K562 (cell line): ENCODE results near the gene CPM. TPM values are rescaled to one million over a fixed set of nuclear protein-coding genes. Genes with fewer than 3 reads are reported as not detected.
A peak's percentile ranks its signal among the peaks of the same experiment; 100 is the strongest.

ENCODE experiments used
- ATAC-seq: fragments of 200-7000 bp; cut with Tn5 transposase; 3 replicates; pipeline ENCODE4 v1.9.1; 2020; ENCODE audit warnings: moderate library complexity
- BruUV-seq: library from RNA; stranded (reverse); fragments of 400-500 nt; replicated peaks from 2 replicates; lab custom pipeline; 2021; lab: Mats Ljungman, UMichigan
- CTCF ChIA-PET: fragments of 300-600 bp; formaldehyde crosslinking; extraction: SDS; loops from one replicate; lab custom pipeline; 2021; ENCODE audit warnings: low intra/inter-chr PET ratio; lab: Yijun Ruan, JAX
- POLR2A ChIA-PET: fragments of 300-600, 350-650 bp; sonication (Branson Sonifier 250); formaldehyde crosslinking; extraction: SDS; loops from one replicate; lab custom pipeline; 2021; ENCODE audit warnings: antibody characterized with exemption, inconsistent platforms; lab: Yijun Ruan, JAX
- DNase-seq, 4 experiments: peaks; one replicate each; pipeline versions ENCODE4 v3.0.0 to v3.0.0-alpha.2; 2011 to 2018; ENCODE audit warnings: low spot score in 3 of 4, mixed read lengths in 3 of 4; ENCODE audit errors: extremely low read depth in 1 of 4
- FAIRE-seq: peaks from 2 replicates; lab custom pipeline; 2011; peaks lifted over from hg19 to GRCh38; lab: Jason Lieb, UNC
- H2AFZ ChIP-seq: 2 replicates; pipeline ENCODE4 v1.6.0; 2011; ENCODE audit warnings: low read depth, low read length, control low read depth, inconsistent platforms
- H3K27ac ChIP-seq: fragments of 200-600 bp; 3 replicates; pipeline ENCODE4 v1.8.0; 2011; ENCODE audit warnings: low read depth, mild to moderate bottlenecking, control low read depth, inconsistent platforms, low read length, moderate library complexity, mixed read lengths; ENCODE audit errors: extremely low read depth
- H3K27me3 ChIP-seq, 2 experiments: fragments of 300-600 bp in 1 of 2; 2 replicates in 1 of 2; 3 replicates in 1 of 2; pipeline versions ENCODE4 v1.6.0 to v1.8.0; 2011; ENCODE audit warnings: inconsistent platforms in 2 of 2, low read length in 2 of 2, mild to moderate bottlenecking in 1 of 2, mixed read lengths in 1 of 2, moderate library complexity in 1 of 2; ENCODE audit not compliant: control insufficient read depth in 2 of 2, insufficient read depth in 2 of 2
- H3K36me3 ChIP-seq: fragments of 300-600 bp; 3 replicates; pipeline ENCODE4 v1.8.0; 2011; ENCODE audit warnings: mild to moderate bottlenecking, low read length, inconsistent platforms; ENCODE audit not compliant: control insufficient read depth, insufficient read depth
- H3K4me1 ChIP-seq, 2 experiments: fragments of 200-600 bp in 1 of 2; replicated peaks in 1 of 2; 2 replicates in 1 of 2; 3 replicates in 1 of 2; pipeline versions ENCODE4 v1.5.1 to v1.8.0; 2011; ENCODE audit warnings: inconsistent platforms in 2 of 2, low read length in 2 of 2, mild to moderate bottlenecking in 1 of 2, mixed read lengths in 1 of 2, moderate library complexity in 1 of 2; ENCODE audit not compliant: control insufficient read depth in 2 of 2, insufficient read depth in 2 of 2
- H3K4me2 ChIP-seq: 2 replicates; pipeline ENCODE4 v1.6.1; 2011; ENCODE audit warnings: low read length, control low read depth, inconsistent platforms, mixed read lengths; ENCODE audit not compliant: insufficient read depth
- H3K4me3 ChIP-seq: fragments of 200-600 bp; sonication (generic), shearing (Covaris generic); 2 replicates; pipeline ENCODE4 v1.5.1; 2016; ENCODE audit warnings: control low read depth, inconsistent platforms
- H3K79me2 ChIP-seq: fragments of 200-600 bp; 3 replicates; pipeline ENCODE4 v1.8.0; 2011; ENCODE audit warnings: low read length, inconsistent platforms; ENCODE audit not compliant: control insufficient read depth, insufficient read depth
- H3K9ac ChIP-seq, 2 experiments: 2 replicates each; pipeline versions ENCODE4 v1.6.0 to v1.6.1; 2011; ENCODE audit warnings: low read depth in 2 of 2, low read length in 2 of 2, control low read depth in 1 of 2, inconsistent platforms in 1 of 2, mild to moderate bottlenecking in 1 of 2, mixed read lengths in 1 of 2; ENCODE audit not compliant: insufficient read depth in 1 of 2
- H3K9me1 ChIP-seq: one replicate; pipeline ENCODE4 v1.6.0; 2011; ENCODE audit warnings: inconsistent platforms, mild to moderate bottlenecking, low read length, moderate library complexity; ENCODE audit not compliant: control insufficient read depth, insufficient read depth
- H3K9me3 ChIP-seq: replicated peaks from 2 replicates; pipeline ENCODE4 v1.5.1; 2011; ENCODE audit warnings: low read depth, low read length, inconsistent platforms; ENCODE audit not compliant: control insufficient read depth, insufficient read depth
- H4K20me1 ChIP-seq: replicated peaks from 2 replicates; pipeline ENCODE4 v1.6.1; 2011; ENCODE audit warnings: low read length, inconsistent platforms, mixed read lengths; ENCODE audit not compliant: control insufficient read depth, insufficient read depth
- CBX1 ChIP-seq: sonication (generic); IDR thresholded peaks from 2 replicates; pipeline ENCODE4 v1.6.1; 2016; ENCODE audit warnings: antibody characterized with exemption, low read depth, mild to moderate bottlenecking
- ELF4 ChIP-seq: fragments of 450-650 bp; formaldehyde crosslinking; IDR thresholded peaks from 2 replicates; pipeline ENCODE4 v1.4.0; 2022; ENCODE audit warnings: missing genetic modification characterization
- EP300 ChIP-seq: IDR thresholded peaks from 2 replicates; pipeline ENCODE4 v1.6.1; 2012; ENCODE audit warnings: low read length, improper control_type of control experiment
- HNRNPK ChIP-seq: fragments of 200-400 bp; formaldehyde crosslinking; IDR thresholded peaks from one replicate; pipeline ENCODE4 v1.6.1; 2018; ENCODE audit warnings: mild to moderate bottlenecking, low read depth, low read length; ENCODE audit not compliant: poor library complexity, severe bottlenecking
- NBN ChIP-seq: fragments of 450-650 bp; IDR thresholded peaks from 2 replicates; pipeline ENCODE4 v1.6.1; 2016; ENCODE audit warnings: low read depth, mild to moderate bottlenecking
- POLR2A ChIP-seq: fragments of 450-650 bp; conservative IDR thresholded peaks from 2 replicates; pipeline ENCODE4 v1.6.1; 2016
- PRPF4 ChIP-seq: fragments of 200-400 bp; formaldehyde crosslinking; IDR thresholded peaks from one replicate; pipeline ENCODE4 v1.6.1; 2017; ENCODE audit warnings: low read length, low read depth, mild to moderate bottlenecking; ENCODE audit not compliant: insufficient read depth, poor library complexity, severe bottlenecking
- RBFOX2 ChIP-seq: fragments of 200-400 bp; formaldehyde crosslinking; IDR thresholded peaks from 2 replicates; pipeline ENCODE4 v1.6.1; 2017; ENCODE audit warnings: low read depth, mild to moderate bottlenecking, low read length, moderate library complexity
- SMAD3 ChIP-seq: fragments of 450-650 bp; formaldehyde crosslinking; conservative IDR thresholded peaks from 2 replicates; pipeline ENCODE4 v1.4.0; 2020; ENCODE audit warnings: mild to moderate bottlenecking
- SMC3 ChIP-seq: conservative IDR thresholded peaks from 2 replicates; pipeline ENCODE4 v1.6.1; 2011; ENCODE audit warnings: low read depth, low read length, improper control_type of control experiment; ENCODE audit not compliant: insufficient read depth
- TAL1 ChIP-seq: fragments of 450-650 bp; IDR thresholded peaks from 2 replicates; pipeline ENCODE4 v1.6.1; 2016; ENCODE audit warnings: mild to moderate bottlenecking
- TCFL5 ChIP-seq: fragments of 250-450 bp; sonication (Bioruptor Pico); conservative IDR thresholded peaks from 2 replicates; pipeline ENCODE4 v1.6.1; 2021; ENCODE audit warnings: mild to moderate bottlenecking, moderate library complexity, matching md5 sums
- WGBS: fragments of 100-300 bp; shearing (Covaris generic); methylation state at CpG from one replicate; pipeline ENCODE4 v1.1.6; 2016; ENCODE audit warnings: low coverage, mixed read lengths; ENCODE audit not compliant: insufficient coverage; ENCODE audit errors: missing lambda C conversion rate; 5-methylcytosine and 5-hydroxymethylcytosine counted together
- in situ Hi-C: fragments of 300-500 bp; cut with MboI; formaldehyde crosslinking; loops from 4 replicates; pipeline ENCODE4 v1.15.0; 2018; ENCODE audit warnings: inconsistent platforms, mixed read lengths
- intact Hi-C: fragments of 100-400 bp; cut with micrococcal nuclease; formaldehyde crosslinking; loops from 2 replicates; pipeline ENCODE4 v1.14.2; 2022
- polyA plus RNA-seq, 8 experiments: library from polyadenylated mRNA; depleted of rRNA in 4 of 8; stranded (reverse) in 5 of 8; unstranded in 3 of 8; fragments of >200 nt; fragmentation: Nextera tagmentation in 2 of 8; fragmentation: Illumina TruSeq in 1 of 8; extraction: Ambion mirVana in 2 of 8; extraction: Trizol in 1 of 8; gene quantifications; 2 replicates each; pipeline versions ENCODE4 v1.2.1 to v1.2.3, GENCODE V29; 2011 to 2014; ENCODE audit warnings: inconsistent platforms in 1 of 8, missing spikeins in 1 of 8
- total RNA-seq, 7 experiments: library from RNA; depleted of rRNA in 6 of 7; stranded (reverse); fragments of >200 nt in 6 of 7; fragmentation: Illumina TruSeq in 2 of 7; extraction: Trizol in 2 of 7; gene quantifications; 2 replicates each; pipeline versions ENCODE4 v1.2.1 to v1.2.3, GENCODE V29; 2011 to 2021; ENCODE audit warnings: low replicate concordance in 1 of 7
- TF ChIP-seq, protein P1 (sequence below): IDR thresholded peaks from 3 replicates; pipeline ENCODE4 v1.6.1; 2011; ENCODE audit warnings: borderline replicate concordance, mild to moderate bottlenecking, moderate library complexity; ENCODE audit not compliant: insufficient read length; ENCODE audit errors: extremely low read depth

Gene CPM
- total and polyA plus RNA-seq, 9 of the 15 experiments (the other 6 are each of a cell fraction or from before 2014, with no cell fraction given), result 0.31 TPM; not detected in 8

DNA sequence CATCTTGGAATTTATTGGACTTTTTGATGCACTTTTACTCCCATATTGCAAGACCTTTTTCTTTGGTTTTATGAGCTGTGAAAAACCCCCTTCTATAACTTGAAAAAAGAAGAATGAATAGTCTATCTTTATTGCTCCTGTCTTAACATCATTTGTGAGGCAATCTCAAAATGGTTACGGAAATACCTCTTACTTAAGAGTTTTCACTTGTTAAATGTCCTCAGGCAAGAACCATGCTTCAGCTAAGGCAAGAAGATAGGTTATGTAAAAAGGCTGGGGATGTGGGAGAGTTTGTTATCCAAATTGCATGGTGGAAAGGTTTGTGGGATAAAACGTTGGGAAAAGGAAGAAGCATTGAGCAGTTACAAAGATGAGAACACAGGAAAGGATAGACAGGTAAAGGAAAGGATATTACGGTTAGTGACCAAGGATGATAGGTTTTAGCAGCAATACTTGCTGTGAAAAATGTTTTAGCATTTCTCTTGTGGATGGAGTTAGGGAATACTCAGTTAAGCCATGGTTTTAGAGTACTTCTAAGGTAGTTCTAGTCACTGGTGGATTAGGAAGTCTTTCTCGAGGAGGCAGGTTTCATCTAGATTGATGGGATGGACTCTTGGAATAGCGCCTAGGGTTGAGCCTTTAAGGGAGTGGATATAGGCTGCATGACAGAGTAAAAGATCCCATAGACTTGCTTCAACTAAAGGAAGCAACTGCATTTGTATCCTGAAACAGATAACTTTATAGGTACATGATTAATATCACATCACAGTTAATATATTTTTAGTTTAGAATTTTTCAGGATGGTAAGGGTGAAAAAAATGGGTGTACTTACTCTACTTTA is 94.7 kb downstream of the CPM start:
- no TSS peak for BruUV-seq
- intact Hi-C loops (no loop called here), in situ Hi-C loops (no loop called here)
- Histone ChIP-seq H2AFZ (no peak overlapping the region), H3K27me3 (no peaks in the 10 kb centered on the region), H3K9me3 (no peaks in the 10 kb centered on the region), H3K9ac (no peak overlapping the region), H3K4me3 (no peak overlapping the region), H3K9me1 (no peaks in the 10 kb centered on the region), H3K79me2 (0 out of 3 replicates have a peak, but pooled peaks cover 2% of the 10 kb centered on the region), H4K20me1 (0 out of 2 replicates have a peak, but pooled peaks cover 3% of the 10 kb centered on the region), H3K36me3 (peaks cover 95% of the 10 kb centered on the region), H3K4me2 (no peak overlapping the region), H3K4me1 (no peaks in the 10 kb centered on the region), H3K27ac (no peak overlapping the region)
- TF ChIP-seq POLR2A, result 0 out of 2 replicates have a peak, but pooled peaks have one; percentile 43
- TF ChIP-seq EP300, result no peak
- TF ChIP-seq CBX1, result no peak
- WGBS, result 88% methylated on average over 5 of the region's 5 CpGs
- ATAC-seq, result no peak
- CTCF ChIA-PET, result no interaction called here
- no peak for FAIRE-seq
- no peak for DNase-seq
- POLR2A ChIA-PET, result no interaction called here

DNA sequence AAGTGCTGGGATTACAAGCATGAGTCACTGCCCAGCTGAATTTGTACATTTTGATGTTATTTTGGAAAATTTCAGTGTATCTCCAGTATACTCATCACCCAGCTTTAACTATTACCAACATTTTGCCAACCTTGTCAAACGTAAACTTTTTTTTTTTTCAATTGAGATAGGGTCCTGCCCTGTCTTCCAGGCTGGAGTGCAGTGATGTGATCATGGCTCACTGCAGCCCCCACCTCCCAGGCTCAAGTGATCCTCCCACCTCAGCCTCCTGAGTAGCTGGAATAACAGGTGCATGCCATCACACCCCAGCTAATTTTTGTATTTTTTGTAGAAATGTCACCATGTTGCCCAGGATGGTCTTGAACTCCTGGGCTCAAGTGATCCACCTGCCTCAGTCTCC is 95.8 kb downstream of the CPM start:
- Histone ChIP-seq H3K27me3 (no peaks in the 10 kb centered on the region), H3K4me3 (no peak overlapping the region), H3K9me3 (no peaks in the 10 kb centered on the region), H3K4me2 (no peak overlapping the region), H4K20me1 (0 out of 2 replicates have a peak, but pooled peaks cover 3% of the 10 kb centered on the region), H3K79me2 (0 out of 3 replicates have a peak, but pooled peaks cover 2% of the 10 kb centered on the region), H3K9me1 (no peaks in the 10 kb centered on the region), H3K36me3 (peaks cover 92% of the 10 kb centered on the region), H3K4me1 (no peaks in the 10 kb centered on the region), H3K27ac (no peak overlapping the region), H3K9ac (no peak overlapping the region), H2AFZ (no peak overlapping the region)
- DNase-seq (no peak), ATAC-seq (no peak), FAIRE-seq (no peak)
- TF ChIP-seq PRPF4 (no peak), NBN (no peak), SMAD3 (CRISPR knock-in tag) (no peak), SMC3 (no peak), RBFOX2 (no peak), TCFL5 (CRISPR knock-in tag) (no peak), TAL1 (no peak), HNRNPK (no peak), ELF4 (CRISPR knock-in tag) (no peak)
- TF ChIP-seq, protein P1, sequence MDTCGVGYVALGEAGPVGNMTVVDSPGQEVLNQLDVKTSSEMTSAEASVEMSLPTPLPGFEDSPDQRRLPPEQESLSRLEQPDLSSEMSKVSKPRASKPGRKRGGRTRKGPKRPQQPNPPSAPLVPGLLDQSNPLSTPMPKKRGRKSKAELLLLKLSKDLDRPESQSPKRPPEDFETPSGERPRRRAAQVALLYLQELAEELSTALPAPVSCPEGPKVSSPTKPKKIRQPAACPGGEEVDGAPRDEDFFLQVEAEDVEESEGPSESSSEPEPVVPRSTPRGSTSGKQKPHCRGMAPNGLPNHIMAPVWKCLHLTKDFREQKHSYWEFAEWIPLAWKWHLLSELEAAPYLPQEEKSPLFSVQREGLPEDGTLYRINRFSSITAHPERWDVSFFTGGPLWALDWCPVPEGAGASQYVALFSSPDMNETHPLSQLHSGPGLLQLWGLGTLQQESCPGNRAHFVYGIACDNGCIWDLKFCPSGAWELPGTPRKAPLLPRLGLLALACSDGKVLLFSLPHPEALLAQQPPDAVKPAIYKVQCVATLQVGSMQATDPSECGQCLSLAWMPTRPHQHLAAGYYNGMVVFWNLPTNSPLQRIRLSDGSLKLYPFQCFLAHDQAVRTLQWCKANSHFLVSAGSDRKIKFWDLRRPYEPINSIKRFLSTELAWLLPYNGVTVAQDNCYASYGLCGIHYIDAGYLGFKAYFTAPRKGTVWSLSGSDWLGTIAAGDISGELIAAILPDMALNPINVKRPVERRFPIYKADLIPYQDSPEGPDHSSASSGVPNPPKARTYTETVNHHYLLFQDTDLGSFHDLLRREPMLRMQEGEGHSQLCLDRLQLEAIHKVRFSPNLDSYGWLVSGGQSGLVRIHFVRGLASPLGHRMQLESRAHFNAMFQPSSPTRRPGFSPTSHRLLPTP, result no peak
- intact Hi-C loops (no loop called here), in situ Hi-C loops (no loop called here)
- WGBS, result 90% methylated on average over 1 of the region's 1 CpG
- no TSS peak for BruUV-seq
- POLR2A ChIA-PET, result interaction anchor here (0.7 to 1.4 kb wide), 4 partner anchors 14 to 29 kb away, joined by 3 to 4 read pairs (median 3); partner anchors contain the start of gene MDM2
- CTCF ChIA-PET, result no interaction called here
